Testis (tissue), 2 donors: ENCODE data around the gene PIK3AP1.

ENCODE experiments used
- CTCF ChIP-seq, 3 experiments: fragments of 450-650 bp in 2 of 3; fragments of 200-600 bp in 1 of 3; sonication (generic) in 1 of 3; IDR thresholded peaks; one replicate each; pipeline ENCODE4 v1.5.1; 2016 to 2019; ENCODE audit warnings: antibody characterized with exemption in 3 of 3, mild to moderate bottlenecking in 2 of 3, moderate library complexity in 1 of 3
- POLR2A ChIP-seq: fragments of 450-650 bp; IDR thresholded peaks from one replicate; pipeline ENCODE4 v1.6.1; 2017; ENCODE audit warnings: antibody characterized with exemption, mild to moderate bottlenecking, moderate library complexity

DNA sequence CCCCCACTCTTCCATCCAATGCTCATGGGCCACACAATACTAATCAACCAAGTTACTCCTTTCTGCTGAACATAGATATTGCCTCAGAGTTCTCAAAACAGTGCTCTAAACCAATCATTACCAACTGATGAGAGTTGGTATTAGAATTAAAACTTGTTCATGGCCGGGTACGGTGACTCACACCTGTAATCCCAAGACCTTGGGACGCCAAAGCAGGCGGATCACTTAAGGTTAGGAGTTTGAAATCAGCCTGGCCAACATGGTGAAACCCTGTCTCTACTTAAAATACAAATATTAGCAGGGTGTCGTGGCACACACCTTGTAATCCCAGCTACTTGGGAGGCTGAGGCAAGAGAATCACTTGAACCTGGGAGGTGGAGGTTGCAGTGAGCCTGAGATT, 141.7 kb downstream of the PIK3AP1 start:
- TF ChIP-seq POLR2A (no peak), CTCF (IDR thresholded peaks at IDR 0.05) (no peak)
